Hepatocyte (in vitro differentiated cells): ENCODE measurements around the gene MFSD1. TPM values are rescaled to one million over a fixed set of nuclear protein-coding genes. Genes with fewer than 3 reads are reported as not detected.

Experiments
- DNase-seq: peaks from one replicate; pipeline ENCODE4 v3.0.0-alpha.2; 2016; ENCODE audit warnings: low spot score
- H2AFZ ChIP-seq: fragments of 200-600 bp; sonication (generic); 2 replicates; pipeline ENCODE4 v1.6.0; 2016; ENCODE audit warnings: antibody characterized with exemption, mild to moderate bottlenecking
- H3K27ac ChIP-seq: fragments of 200-600 bp; sonication (generic); 2 replicates; pipeline ENCODE4 v1.5.1; 2016; ENCODE audit warnings: mild to moderate bottlenecking
- H3K27me3 ChIP-seq: fragments of 200-600 bp; sonication (generic); 2 replicates; pipeline ENCODE4 v1.6.1; 2016
- H3K36me3 ChIP-seq: fragments of 200-600 bp; sonication (generic); replicated peaks from 2 replicates; pipeline ENCODE4 v1.5.1; 2016; ENCODE audit warnings: low read depth; ENCODE audit not compliant: insufficient read depth
- H3K4me1 ChIP-seq: fragments of 200-600 bp; sonication (generic); 2 replicates; pipeline ENCODE4 v1.5.1; 2016; ENCODE audit warnings: mild to moderate bottlenecking, moderate library complexity; ENCODE audit not compliant: insufficient read depth
- H3K4me2 ChIP-seq: fragments of 200-600 bp; sonication (generic); 2 replicates; pipeline ENCODE4 v1.6.0; 2016
- H3K4me3 ChIP-seq: fragments of 200-600 bp; sonication (generic); 2 replicates; pipeline ENCODE4 v1.5.1; 2016; ENCODE audit warnings: mild to moderate bottlenecking
- H3K79me2 ChIP-seq: fragments of 200-600 bp; sonication (generic); 2 replicates; pipeline ENCODE4 v1.6.0; 2017; ENCODE audit warnings: mild to moderate bottlenecking
- H3K9me2 ChIP-seq: fragments of 200-600 bp; sonication (generic); replicated peaks from 2 replicates; pipeline ENCODE4 v1.6.0; 2017; ENCODE audit warnings: mild to moderate bottlenecking; ENCODE audit not compliant: insufficient read depth
- H3K9me3 ChIP-seq: fragments of 200-600 bp; sonication (generic); 2 replicates; pipeline ENCODE4 v1.5.1; 2016; ENCODE audit warnings: low read depth, mild to moderate bottlenecking
- H4K20me1 ChIP-seq: fragments of 200-600 bp; sonication (generic); 2 replicates; pipeline ENCODE4 v1.6.0; 2016; ENCODE audit warnings: mild to moderate bottlenecking; ENCODE audit not compliant: insufficient read depth, poor library complexity, severe bottlenecking
- EZH2 ChIP-seq: fragments of 200-600 bp; sonication (generic); IDR thresholded peaks from 2 replicates; pipeline ENCODE4 v1.6.1; 2016; ENCODE audit warnings: antibody characterized with exemption, mild to moderate bottlenecking, borderline replicate concordance
- EZH2phosphoT487 ChIP-seq: fragments of 200-600 bp; sonication (generic); IDR thresholded peaks from one replicate; pipeline ENCODE4 v1.6.1; 2018; ENCODE audit warnings: antibody characterized with exemption, mild to moderate bottlenecking, low read depth, moderate library complexity; ENCODE audit not compliant: unreplicated experiment, severe bottlenecking
- WGBS: methylation state at CpG from one replicate; pipeline ENCODE4 v1.1.6; 2016; ENCODE audit warnings: low lambda C conversion rate; ENCODE audit errors: missing lambda C conversion rate; 5-methylcytosine and 5-hydroxymethylcytosine counted together
- polyA plus RNA-seq: library from polyadenylated mRNA; unstranded; fragments of >200 nt; fragmentation: Nextera tagmentation; extraction: Ambion mirVana; gene quantifications from 2 replicates; pipeline ENCODE4 v1.2.1, GENCODE V29; 2016
- total RNA-seq: library from RNA; depleted of rRNA; stranded (reverse); fragments of >200 nt; gene quantifications from 2 replicates; pipeline ENCODE4 v1.2.3, GENCODE V29; 2014
- TF ChIP-seq, protein P1 (sequence below): fragments of 200-600 bp; sonication (generic); IDR thresholded peaks from 2 replicates; pipeline ENCODE4 v1.5.1; 2016; ENCODE audit warnings: antibody characterized with exemption, mild to moderate bottlenecking; ENCODE audit not compliant: poor library complexity

Gene MFSD1
- total and polyA plus RNA-seq, 2 experiments from 2014 or later: 58.6 to 74.9 TPM

DNA sequence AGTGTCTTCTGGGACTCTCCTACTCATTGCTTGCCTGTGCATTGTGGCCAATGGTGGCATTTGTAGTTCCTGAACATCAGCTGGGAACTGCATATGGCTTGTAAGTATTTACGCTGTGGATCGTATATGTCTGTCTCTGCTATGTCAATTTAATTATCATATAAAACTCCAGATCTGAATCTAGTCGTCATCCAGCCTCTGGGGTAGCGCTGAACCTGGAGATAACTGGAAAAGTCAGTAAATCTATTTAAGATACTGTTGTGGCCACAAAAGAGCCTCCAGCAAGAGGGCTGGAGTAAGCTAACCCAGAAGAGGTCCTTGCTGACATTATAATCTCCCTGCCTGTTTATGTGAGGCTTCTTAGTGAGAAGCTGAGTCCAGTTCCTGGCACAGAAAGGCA lies 21.6 kb downstream of the MFSD1 start:
- H3K36me3 ChIP-seq: no peaks in the 10 kb centered on the region

DNA sequence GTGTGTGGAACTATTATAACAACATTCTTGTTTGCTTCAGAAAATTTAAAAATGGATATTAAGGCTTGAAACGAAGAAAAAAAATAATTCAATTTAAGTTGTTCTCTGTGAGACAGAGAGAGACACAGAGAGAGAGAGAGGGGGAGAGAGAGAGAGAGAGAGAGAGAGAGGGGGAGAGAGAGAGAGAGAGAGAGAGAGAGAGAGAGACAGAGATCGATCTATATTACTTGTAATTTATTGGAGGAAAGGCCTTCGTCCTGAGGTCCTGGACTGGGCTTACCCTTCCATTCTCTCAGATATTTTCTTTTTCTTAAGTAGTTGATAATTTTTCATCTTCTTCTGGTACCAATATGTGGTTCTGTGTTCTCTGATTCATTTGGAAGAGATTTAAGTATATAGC lies 25.9 kb downstream of the MFSD1 start:
- Histone ChIP-seq H3K4me2 (no peak overlapping the region), H3K79me2 (no peaks in the 10 kb centered on the region), H2AFZ (no peak overlapping the region), H3K4me1 (no peaks in the 10 kb centered on the region), H3K27ac (no peak overlapping the region), H3K9me2 (no peaks in the 10 kb centered on the region), H4K20me1 (no peaks in the 10 kb centered on the region), H3K9me3 (no peaks in the 10 kb centered on the region), H3K36me3 (no peaks in the 10 kb centered on the region), H3K4me3 (no peak overlapping the region), H3K27me3 (no peaks in the 10 kb centered on the region)
- DNase-seq: no peak
- TF ChIP-seq EZH2phosphoT487: no peak
- no peak for TF ChIP-seq EZH2
- TF ChIP-seq, protein P1, sequence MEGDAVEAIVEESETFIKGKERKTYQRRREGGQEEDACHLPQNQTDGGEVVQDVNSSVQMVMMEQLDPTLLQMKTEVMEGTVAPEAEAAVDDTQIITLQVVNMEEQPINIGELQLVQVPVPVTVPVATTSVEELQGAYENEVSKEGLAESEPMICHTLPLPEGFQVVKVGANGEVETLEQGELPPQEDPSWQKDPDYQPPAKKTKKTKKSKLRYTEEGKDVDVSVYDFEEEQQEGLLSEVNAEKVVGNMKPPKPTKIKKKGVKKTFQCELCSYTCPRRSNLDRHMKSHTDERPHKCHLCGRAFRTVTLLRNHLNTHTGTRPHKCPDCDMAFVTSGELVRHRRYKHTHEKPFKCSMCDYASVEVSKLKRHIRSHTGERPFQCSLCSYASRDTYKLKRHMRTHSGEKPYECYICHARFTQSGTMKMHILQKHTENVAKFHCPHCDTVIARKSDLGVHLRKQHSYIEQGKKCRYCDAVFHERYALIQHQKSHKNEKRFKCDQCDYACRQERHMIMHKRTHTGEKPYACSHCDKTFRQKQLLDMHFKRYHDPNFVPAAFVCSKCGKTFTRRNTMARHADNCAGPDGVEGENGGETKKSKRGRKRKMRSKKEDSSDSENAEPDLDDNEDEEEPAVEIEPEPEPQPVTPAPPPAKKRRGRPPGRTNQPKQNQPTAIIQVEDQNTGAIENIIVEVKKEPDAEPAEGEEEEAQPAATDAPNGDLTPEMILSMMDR: no peak
- WGBS: 91% methylated on average over 3 of the region's 3 CpGs

More for the DNA sequence above, 21.6 kb downstream of the MFSD1 start:
- Histone ChIP-seq H4K20me1 (no peaks in the 10 kb centered on the region), H3K9me2 (no peaks in the 10 kb centered on the region), H3K4me3 (no peak overlapping the region), H3K9me3 (no peaks in the 10 kb centered on the region), H3K79me2 (no peaks in the 10 kb centered on the region), H3K4me2 (no peak overlapping the region), H3K27ac (no peak overlapping the region), H2AFZ (no peak overlapping the region), H3K27me3 (no peaks in the 10 kb centered on the region), H3K4me1 (no peaks in the 10 kb centered on the region)
- WGBS: 93% methylated on average over 4 of the region's 4 CpGs
- DNase-seq: no peak
- TF ChIP-seq EZH2 (no peak), EZH2phosphoT487 (no peak)
- TF ChIP-seq, protein P1: no peak

DNA sequence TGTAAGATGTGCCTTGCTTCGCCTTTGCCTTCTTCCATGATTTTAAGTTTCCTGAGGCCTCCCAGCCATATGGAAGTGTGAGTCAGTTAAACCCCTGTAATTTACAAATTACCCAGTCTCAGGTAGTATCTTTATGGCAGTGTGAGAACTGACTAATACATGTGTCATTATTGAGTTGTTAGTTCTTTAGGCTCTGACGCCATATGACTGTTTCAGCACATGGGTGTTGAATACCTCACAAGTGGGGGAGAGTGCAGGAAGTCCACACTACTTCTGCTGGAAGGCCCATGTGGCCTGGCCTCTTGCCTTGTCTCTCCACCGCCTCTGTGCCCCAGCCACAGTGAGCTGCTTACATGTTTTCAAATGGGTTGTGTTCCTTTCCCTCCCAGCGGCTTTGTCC lies 28.5 kb downstream of the MFSD1 start:
- Histone ChIP-seq H3K4me2 (no peak overlapping the region), H3K9me3 (no peaks in the 10 kb centered on the region), H3K9me2 (no peaks in the 10 kb centered on the region), H3K4me3 (no peak overlapping the region), H2AFZ (no peak overlapping the region), H3K79me2 (no peaks in the 10 kb centered on the region), H3K27me3 (no peaks in the 10 kb centered on the region), H3K36me3 (no peaks in the 10 kb centered on the region), H3K4me1 (no peaks in the 10 kb centered on the region), H4K20me1 (no peaks in the 10 kb centered on the region), H3K27ac (no peak overlapping the region)
- no peak for DNase-seq
- no peak for TF ChIP-seq EZH2phosphoT487
- no peak for TF ChIP-seq EZH2
- TF ChIP-seq, protein P1: no peak
- WGBS: 97% methylated on average over 4 of the region's 4 CpGs

DNA sequence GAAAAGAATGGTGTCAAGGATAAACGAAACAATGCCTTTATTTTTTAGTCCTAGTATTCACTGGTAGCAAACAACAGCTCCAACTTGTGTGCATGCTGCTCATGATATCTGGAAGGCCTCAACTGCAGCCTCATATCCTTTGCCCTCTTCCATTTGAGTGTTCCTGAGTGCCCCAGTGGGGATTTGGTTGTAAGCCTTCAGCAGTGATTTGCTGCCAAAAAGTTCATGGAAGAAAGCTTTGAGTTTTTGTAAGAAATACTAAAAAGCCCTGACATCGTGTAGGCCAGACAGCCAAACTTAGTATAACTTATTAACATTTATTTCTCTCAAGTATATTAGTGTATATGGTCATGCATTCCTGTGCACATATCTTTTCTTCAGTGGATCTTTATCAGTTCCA lies 30.0 kb downstream of the MFSD1 start:
- no peaks in the 10 kb centered on the region for H3K9me2 ChIP-seq
- no peaks in the 10 kb centered on the region for H3K36me3 ChIP-seq
- no peak for DNase-seq
- no peaks in the 10 kb centered on the region for H3K4me1 ChIP-seq
- no peaks in the 10 kb centered on the region for H3K79me2 ChIP-seq
- TF ChIP-seq EZH2phosphoT487 (no peak), EZH2 (no peak)
- TF ChIP-seq, protein P1: no peak
- H4K20me1 ChIP-seq: no peaks in the 10 kb centered on the region
- H2AFZ ChIP-seq: no peak overlapping the region
- H3K27ac ChIP-seq: no peak overlapping the region
- no peak overlapping the region for H3K4me3 ChIP-seq
- 95% methylated on average over 2 of the region's 2 CpGs for WGBS
- H3K9me3 ChIP-seq: no peaks in the 10 kb centered on the region
- no peaks in the 10 kb centered on the region for H3K27me3 ChIP-seq
- no peak overlapping the region for H3K4me2 ChIP-seq
